ENCODE data around the gene GDPD4.

GDPD4 gene

GRCh38 chr11:77316733-77317342 lies 15.4 kb upstream of the GDPD4 start:
- POLR2A ChIA-PET (ENCODE audit: low non-redundant PET) = no interaction called here

GRCh38 chr11:77312107-77312506 lies 10.6 kb upstream of the GDPD4 start:
- CTCF ChIA-PET = no interaction called here
- H3K27ac ChIP-seq = no peak overlapping the region
- TF ChIP-seq CTCF (conservative IDR thresholded peaks at IDR 0.05; ENCODE audit: low read depth) = no peak
- POLR2A ChIA-PET (ENCODE audit: low non-redundant PET) = no interaction called here
- DNase-seq (ENCODE audit: low spot score) = no peak

More at GRCh38 chr11:77316733-77317342, 15.4 kb upstream of the GDPD4 start:
- CTCF ChIA-PET = interaction anchor here (0.6 kb wide), 2 partner anchors 127 to 137 kb away, joined by 3 read pairs; no protein-coding TSS in a partner anchor
- TF ChIP-seq CTCF (conservative IDR thresholded peaks at IDR 0.05; ENCODE audit: low read depth) = no peak
- DNase-seq (ENCODE audit: low spot score) = no peak
- no peak overlapping the region for H3K27ac ChIP-seq

GRCh38 chr11:77311701-77312100 lies 10.2 kb upstream of the GDPD4 start:
- CTCF ChIA-PET = interaction anchor here (0.6 kb wide), 1 partner anchor 22 kb away, joined by 6 read pairs; no protein-coding TSS in a partner anchor

GRCh38 chr11:77310721-77311120 lies 9.2 kb upstream of the GDPD4 start:
- POLR2A ChIA-PET (ENCODE audit: low non-redundant PET) = no interaction called here
- no peak for DNase-seq (ENCODE audit: low spot score)
- CTCF ChIA-PET = interaction anchor here (0.6 kb wide), 2 partner anchors 23 to 114 kb away, joined by 3 to 6 read pairs; no protein-coding TSS in a partner anchor
- no peak for TF ChIP-seq CTCF (conservative IDR thresholded peaks at IDR 0.05; ENCODE audit: low read depth)
- H3K27ac ChIP-seq = no peak overlapping the region

More at GRCh38 chr11:77311701-77312100, 10.2 kb upstream of the GDPD4 start:
- no peak for DNase-seq (ENCODE audit: low spot score)
- TF ChIP-seq CTCF (conservative IDR thresholded peaks at IDR 0.05; ENCODE audit: low read depth) = no peak
- no peak overlapping the region for H3K27ac ChIP-seq
- POLR2A ChIA-PET (ENCODE audit: low non-redundant PET) = no interaction called here

DNA sequence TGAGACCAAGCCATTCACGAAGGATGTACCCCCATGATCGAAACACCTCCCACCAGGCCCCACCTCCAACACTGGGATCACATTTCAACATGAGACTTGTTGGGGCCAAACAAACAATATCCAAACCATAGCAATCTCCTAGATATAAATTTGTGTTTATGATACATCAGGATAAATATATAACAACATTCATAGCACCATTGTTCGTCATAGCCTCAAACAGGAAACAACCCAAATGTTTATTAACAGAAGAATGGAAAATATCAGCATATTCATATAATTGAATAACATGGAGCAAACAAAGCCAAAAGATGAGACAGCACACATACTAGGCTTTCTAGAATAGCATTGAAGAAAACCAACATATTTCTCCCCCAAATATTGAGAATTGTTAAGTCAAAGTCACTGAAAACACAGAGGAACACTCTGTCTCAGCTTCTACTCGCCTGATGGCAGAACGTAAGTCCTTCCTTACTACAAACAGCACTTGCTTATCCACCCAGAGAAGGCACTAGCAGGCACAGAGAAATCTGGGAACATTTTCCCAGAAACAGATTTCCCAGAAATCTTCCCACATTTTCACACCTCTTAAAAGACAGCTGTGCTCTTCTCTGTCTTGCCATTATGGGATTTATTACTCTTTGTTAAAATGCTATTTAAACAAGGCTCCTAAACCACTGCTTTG lies 8.1 kb upstream of the GDPD4 start:
- POLR2A ChIA-PET (ENCODE audit: low non-redundant PET) = no interaction called here
- no peak for TF ChIP-seq CTCF (conservative IDR thresholded peaks at IDR 0.05; ENCODE audit: low read depth)
- no peak overlapping the region for H3K27ac ChIP-seq
- CTCF ChIA-PET = interaction anchor here (0.6 kb wide), 1 partner anchor 502 kb away, joined by 6 read pairs; no protein-coding TSS in a partner anchor
- no peak for DNase-seq (ENCODE audit: low spot score)

DNA sequence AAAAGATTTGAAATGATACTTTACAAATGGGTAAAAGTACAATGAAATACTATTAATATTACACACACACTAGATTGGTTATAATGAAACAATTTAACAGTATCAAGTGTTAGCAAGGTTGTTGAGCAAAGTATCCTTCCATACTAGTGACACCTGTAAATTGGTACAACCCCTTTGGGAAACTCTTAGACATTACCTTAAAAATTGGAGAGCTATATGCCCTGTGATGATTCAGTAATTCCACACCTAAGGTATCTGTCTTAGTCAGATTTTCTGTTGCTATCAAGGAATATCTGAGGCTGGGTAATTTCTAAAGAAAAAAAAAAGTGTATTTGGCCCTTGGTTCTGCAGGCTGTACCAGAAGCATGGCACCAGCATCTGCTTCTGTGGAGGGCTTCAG lies 7.4 kb upstream of the GDPD4 start:
- POLR2A ChIA-PET (ENCODE audit: low non-redundant PET) = no interaction called here
- H3K27ac ChIP-seq = no peak overlapping the region
- TF ChIP-seq CTCF (conservative IDR thresholded peaks at IDR 0.05; ENCODE audit: low read depth) = no peak
- DNase-seq (ENCODE audit: low spot score) = no peak
- CTCF ChIA-PET = interaction anchor here (0.6 kb wide), 1 partner anchor 502 kb away, joined by 6 read pairs; no protein-coding TSS in a partner anchor

All from RWPE1 (cell line).